ENCODE measurements around the gene FOXO4.

- TF ChIP-seq CTCF (conservative IDR thresholded peaks at IDR 0.05; ENCODE audit: low read depth in 2 of 2) (no peak), EZH2 (IDR thresholded peaks at IDR 0.05; ENCODE audit: low read depth, unreplicated experiment) (no peak), EZH2phosphoT487 (IDR thresholded peaks at IDR 0.05; ENCODE audit: unreplicated experiment) (no peak), POLR2AphosphoS5 (IDR thresholded peaks at IDR 0.05; ENCODE audit: low read depth) (no peak)
These were observed 12.8 kb upstream of the FOXO4 start for GRCh38 chrX:71082822-71083221.

Data from GM23338 (cell line).